CD14-positive monocyte (primary cell): ENCODE data around the gene HTR6. TPM values are rescaled to one million over a fixed set of nuclear protein-coding genes. Genes with fewer than 3 reads are reported as not detected.
A peak's percentile ranks its signal among the peaks of the same experiment; 100 is the strongest.

Experiments used
- DNase-seq, 3 donors: peaks; one replicate each; pipeline ENCODE4 v3.0.0-alpha.2; 2011 to 2022
- H2AFZ ChIP-seq: 2 replicates; pipeline ENCODE4 v1.6.0; 2012; ENCODE audit warnings: mild to moderate bottlenecking, low read depth, low read length, inconsistent platforms; ENCODE audit not compliant: insufficient read depth, poor library complexity, severe bottlenecking
- H3K27ac ChIP-seq, 2 donors: 1 replicate in 1 of 2; 2 replicates in 1 of 2; pipeline ENCODE4 v1.5.1; 2012 to 2013; ENCODE audit warnings: low read length in 2 of 2, control low read depth in 1 of 2, inconsistent platforms in 1 of 2, low read depth in 1 of 2, mild to moderate bottlenecking in 1 of 2
- H3K27me3 ChIP-seq, 2 donors: one replicate each; pipeline versions ENCODE4 v1.6.0 to v1.6.1; 2011 to 2013; ENCODE audit warnings: low read length in 2 of 2; ENCODE audit not compliant: control insufficient read depth in 2 of 2, insufficient read depth in 2 of 2
- H3K36me3 ChIP-seq, 2 donors: replicated peaks in 1 of 2; 1 replicate in 1 of 2; 2 replicates in 1 of 2; pipeline versions ENCODE4 v1.5.1 to v1.6.1; 2012 to 2013; ENCODE audit warnings: low read length in 2 of 2, control low read depth in 1 of 2, inconsistent platforms in 1 of 2, mild to moderate bottlenecking in 1 of 2; ENCODE audit not compliant: insufficient read depth in 2 of 2, control insufficient read depth in 1 of 2
- H3K4me1 ChIP-seq, 2 donors: 1 replicate in 1 of 2; 2 replicates in 1 of 2; pipeline versions ENCODE4 v1.5.1 to v1.6.1; 2012 to 2013; ENCODE audit warnings: low read length in 2 of 2, control low read depth in 1 of 2, inconsistent platforms in 1 of 2, mild to moderate bottlenecking in 1 of 2, moderate library complexity in 1 of 2; ENCODE audit not compliant: insufficient read depth in 2 of 2, control insufficient read depth in 1 of 2
- H3K4me2 ChIP-seq: replicated peaks from 2 replicates; pipeline ENCODE3; 2012; ENCODE audit warnings: low read length, moderate library complexity, mild to moderate bottlenecking; ENCODE audit not compliant: poor library complexity, severe bottlenecking; ENCODE audit errors: extremely low read depth
- H3K4me3 ChIP-seq, 3 experiments: fragments of 200-600 bp in 1 of 3; sonication (generic) in 1 of 3; replicated peaks in 1 of 3; 1 replicate in 2 of 3; 2 replicates in 1 of 3; pipeline ENCODE4 v1.5.1; 2011 to 2013; ENCODE audit warnings: low read length in 3 of 3, mild to moderate bottlenecking in 3 of 3, control low read depth in 2 of 3, low read depth in 2 of 3, inconsistent platforms in 1 of 3, moderate library complexity in 1 of 3
- H3K79me2 ChIP-seq: 2 replicates; pipeline ENCODE4 v1.6.0; 2012; ENCODE audit warnings: mild to moderate bottlenecking, control low read depth, inconsistent platforms, low read length, moderate library complexity; ENCODE audit not compliant: insufficient read depth
- H3K9ac ChIP-seq: 2 replicates; pipeline ENCODE4 v1.6.0; 2017; ENCODE audit warnings: low read length, mild to moderate bottlenecking; ENCODE audit not compliant: insufficient read depth, poor library complexity, severe bottlenecking
- H3K9me3 ChIP-seq, 2 donors: replicated peaks in 1 of 2; 1 replicate in 1 of 2; 2 replicates in 1 of 2; pipeline versions ENCODE4 v1.5.1 to v1.6.1; 2012 to 2013; ENCODE audit warnings: low read length in 2 of 2, control low read depth in 1 of 2; ENCODE audit not compliant: control insufficient read depth in 1 of 2, insufficient read depth in 1 of 2
- H4K20me1 ChIP-seq: 2 replicates; pipeline ENCODE4 v1.6.0; 2012; ENCODE audit warnings: mild to moderate bottlenecking, low read length, control low read depth, moderate library complexity; ENCODE audit not compliant: insufficient read depth
- H3K27ac Mint-ChIP-seq, 7 donors: one replicate each; pipeline ENCODE4 v1.8.0; 2020; ENCODE audit warnings: mild to moderate bottlenecking in 7 of 7, mixed read lengths in 7 of 7, moderate library complexity in 6 of 7, inconsistent platforms in 2 of 7
- H3K27me3 Mint-ChIP-seq, 3 donors: one replicate each; pipeline ENCODE4 v1.8.0; 2021 to 2022; ENCODE audit warnings: low read depth in 3 of 3, mild to moderate bottlenecking in 3 of 3, mixed read lengths in 3 of 3, moderate library complexity in 3 of 3, inconsistent platforms in 1 of 3
- H3K36me3 Mint-ChIP-seq, 2 donors: one replicate each; pipeline ENCODE4 v1.8.0; 2020; ENCODE audit warnings: mixed read lengths in 2 of 2, inconsistent platforms in 1 of 2, mild to moderate bottlenecking in 1 of 2
- H3K4me1 Mint-ChIP-seq: one replicate; pipeline ENCODE4 v1.8.0; 2020; ENCODE audit warnings: mild to moderate bottlenecking, mixed read lengths
- H3K4me3 Mint-ChIP-seq, 2 donors: one replicate each; pipeline ENCODE4 v1.8.0; 2020; ENCODE audit warnings: mild to moderate bottlenecking in 2 of 2, mixed read lengths in 2 of 2, moderate library complexity in 1 of 2
- H3K9me3 Mint-ChIP-seq, 7 donors: one replicate each; pipeline ENCODE4 v1.8.0; 2020 to 2022; ENCODE audit warnings: mixed read lengths in 7 of 7, mild to moderate bottlenecking in 6 of 7, moderate library complexity in 6 of 7, inconsistent platforms in 2 of 7
- WGBS: methylation state at CpG from one replicate; pipeline ENCODE4 v1.1.5; 2013; ENCODE audit warnings: missing lambda C conversion rate; ENCODE audit not compliant: insufficient coverage; 5-methylcytosine and 5-hydroxymethylcytosine counted together
- intact Hi-C, 2 donors: fragments of 100-400 bp; cut with micrococcal nuclease; formaldehyde crosslinking; loops; one replicate each; pipeline versions ENCODE4 v1.15.0 to v1.15.1; 2023
- polyA plus RNA-seq, 3 donors: library from polyadenylated mRNA; depleted of rRNA in 1 of 3; unstranded in 2 of 3; stranded (reverse) in 1 of 3; fragments of 300-500 nt in 2 of 3; fragments of >200 nt in 1 of 3; fragmentation: Illumina TruSeq in 2 of 3; gene quantifications; 1 replicate in 2 of 3; 2 replicates in 1 of 3; pipeline ENCODE4 v1.2.3, GENCODE V29; 2012 to 2021
- TF ChIP-seq, protein P1 (sequence below): fragments of 200-600 bp; IDR thresholded peaks from one replicate; pipeline ENCODE4 v1.8.0; 2022; ENCODE audit warnings: antibody characterized with exemption, mild to moderate bottlenecking

The HTR6 gene
- polyA plus RNA-seq, 3 donors: not detected

DNA sequence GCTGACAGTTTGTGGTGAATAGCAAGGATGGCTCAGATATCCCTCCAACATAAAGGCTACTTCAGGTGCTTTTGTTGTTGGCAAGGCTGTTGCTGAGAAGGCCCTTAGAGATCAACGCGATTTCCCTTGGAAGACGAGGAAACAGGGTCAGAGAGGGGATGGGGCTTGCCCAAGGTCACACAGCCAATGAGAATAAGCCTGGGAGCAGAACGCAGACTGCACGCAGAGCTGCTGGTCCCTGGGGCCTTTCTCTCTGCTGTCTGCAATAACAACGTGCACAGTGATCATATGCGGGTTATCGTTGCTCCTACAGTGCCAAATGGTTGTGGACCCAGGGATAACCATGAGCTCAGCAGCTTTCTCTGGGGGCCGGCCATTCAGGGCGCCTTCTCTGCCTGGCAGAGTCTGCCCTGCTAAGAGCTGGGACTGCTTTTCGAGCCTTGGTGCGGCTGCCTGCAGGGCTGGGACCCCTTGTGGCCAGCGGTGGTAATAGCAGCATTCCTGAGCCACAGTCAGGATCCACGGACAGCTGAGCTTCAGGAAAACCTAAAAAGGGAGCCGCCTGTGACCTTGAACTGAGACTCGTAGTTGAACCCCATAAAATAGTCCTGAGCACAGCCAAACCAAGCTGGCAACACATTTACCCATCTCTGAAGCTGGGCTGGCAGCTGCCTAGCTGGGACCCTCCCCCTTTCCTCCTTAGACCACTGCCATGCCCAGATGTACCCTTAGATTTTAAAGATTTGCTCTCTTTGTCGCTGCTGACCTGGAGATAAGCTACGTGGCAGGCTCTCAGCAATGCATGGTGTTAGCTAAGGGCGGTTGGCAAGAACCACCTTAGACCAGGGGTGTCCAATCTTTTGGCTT is 39.8 kb downstream of the HTR6 start:
- Histone ChIP-seq H3K27me3 (no peaks in the 10 kb centered on the region), H3K4me1 (no peaks in the 10 kb centered on the region), H3K9me3 (no peaks in the 10 kb centered on the region), H4K20me1 (no peaks in the 10 kb centered on the region), H2AFZ (no peak overlapping the region), H3K36me3 (peaks cover 3 to 26% of the 10 kb centered on the region in 2 donors), H3K79me2 (no peaks in the 10 kb centered on the region), H3K4me3 (no peak overlapping the region), H3K27ac (no peak overlapping the region), H3K9ac (no peak overlapping the region), H3K4me2 (no peak overlapping the region)
- H3K27ac Mint-ChIP-seq: peak overlapping the region in 1 of 7 donors; percentile 38
- TF ChIP-seq, protein P1, sequence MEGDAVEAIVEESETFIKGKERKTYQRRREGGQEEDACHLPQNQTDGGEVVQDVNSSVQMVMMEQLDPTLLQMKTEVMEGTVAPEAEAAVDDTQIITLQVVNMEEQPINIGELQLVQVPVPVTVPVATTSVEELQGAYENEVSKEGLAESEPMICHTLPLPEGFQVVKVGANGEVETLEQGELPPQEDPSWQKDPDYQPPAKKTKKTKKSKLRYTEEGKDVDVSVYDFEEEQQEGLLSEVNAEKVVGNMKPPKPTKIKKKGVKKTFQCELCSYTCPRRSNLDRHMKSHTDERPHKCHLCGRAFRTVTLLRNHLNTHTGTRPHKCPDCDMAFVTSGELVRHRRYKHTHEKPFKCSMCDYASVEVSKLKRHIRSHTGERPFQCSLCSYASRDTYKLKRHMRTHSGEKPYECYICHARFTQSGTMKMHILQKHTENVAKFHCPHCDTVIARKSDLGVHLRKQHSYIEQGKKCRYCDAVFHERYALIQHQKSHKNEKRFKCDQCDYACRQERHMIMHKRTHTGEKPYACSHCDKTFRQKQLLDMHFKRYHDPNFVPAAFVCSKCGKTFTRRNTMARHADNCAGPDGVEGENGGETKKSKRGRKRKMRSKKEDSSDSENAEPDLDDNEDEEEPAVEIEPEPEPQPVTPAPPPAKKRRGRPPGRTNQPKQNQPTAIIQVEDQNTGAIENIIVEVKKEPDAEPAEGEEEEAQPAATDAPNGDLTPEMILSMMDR: peak; percentile 88
- H3K36me3 Mint-ChIP-seq: peaks cover 34 to 37% of the 10 kb centered on the region in 2 donors
- WGBS: 54% methylated on average over 19 of the region's 19 CpGs
- H3K4me1 Mint-ChIP-seq: no peaks in the 10 kb centered on the region
- peaks cover 0 to 3% (median 0%) of the 10 kb centered on the region in 7 donors for H3K9me3 Mint-ChIP-seq
- intact Hi-C loops: no loop called here
- peaks cover 0 to 2% (median 0%) of the 10 kb centered on the region in 3 donors for H3K27me3 Mint-ChIP-seq
- H3K4me3 Mint-ChIP-seq: no peak overlapping the region
- DNase-seq: peak; percentile 6 to 43 (median 28)

DNA sequence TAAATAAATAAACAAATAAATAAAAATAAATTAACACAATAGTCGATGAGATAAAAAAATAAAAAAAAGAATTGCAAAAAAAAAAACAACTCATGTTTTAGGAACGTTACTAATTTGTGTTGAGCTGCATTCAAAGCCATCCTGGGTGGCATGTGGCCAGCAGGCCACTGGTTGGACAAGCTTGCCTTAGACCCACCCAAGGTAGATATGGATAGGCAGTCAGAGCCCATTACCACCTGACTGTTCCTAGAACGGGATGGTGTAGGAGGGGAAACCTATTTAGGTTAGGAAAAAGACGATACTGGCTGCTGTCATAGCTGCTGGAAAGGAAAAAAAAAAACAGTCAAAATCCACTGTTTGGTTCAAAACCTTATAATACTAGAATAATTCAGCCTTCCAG is 40.8 kb downstream of the HTR6 start:
- H3K9me3 Mint-ChIP-seq: peaks cover 0 to 3% (median 0%) of the 10 kb centered on the region in 7 donors
- Histone ChIP-seq H4K20me1 (no peaks in the 10 kb centered on the region), H3K4me1 (no peaks in the 10 kb centered on the region), H3K9ac (no peak overlapping the region), H3K27me3 (no peaks in the 10 kb centered on the region), H3K4me3 (no peak overlapping the region), H3K4me2 (no peak overlapping the region), H3K9me3 (no peaks in the 10 kb centered on the region), H3K36me3 (peaks cover under 1 to 16% of the 10 kb centered on the region in 2 donors), H3K79me2 (no peaks in the 10 kb centered on the region), H3K27ac (no peak overlapping the region), H2AFZ (no peak overlapping the region)
- WGBS: 100% methylated on average over 1 of the region's 4 CpGs
- H3K4me3 Mint-ChIP-seq: no peak overlapping the region
- DNase-seq: no peak
- no peak overlapping the region for H3K27ac Mint-ChIP-seq
- H3K36me3 Mint-ChIP-seq: peaks cover 28 to 33% of the 10 kb centered on the region in 2 donors
- H3K27me3 Mint-ChIP-seq: peaks cover 0 to 3% (median 0%) of the 10 kb centered on the region in 3 donors
- H3K4me1 Mint-ChIP-seq: no peaks in the 10 kb centered on the region
- TF ChIP-seq, protein P1: no peak
- intact Hi-C loops: no loop called here
